ENCODE data around the gene HADHB. TPM values are rescaled to one million over a fixed set of nuclear protein-coding genes. Genes with fewer than 3 reads are reported as not detected.
A peak's percentile ranks its signal among the peaks of the same experiment; 100 is the strongest.

HADHB gene
- total and polyA plus RNA-seq, 10 of the 15 experiments (the other 5 are each of a cell fraction or from before 2014, with no cell fraction given), result 53.7 to 145 (median 85.5) TPM

DNA sequence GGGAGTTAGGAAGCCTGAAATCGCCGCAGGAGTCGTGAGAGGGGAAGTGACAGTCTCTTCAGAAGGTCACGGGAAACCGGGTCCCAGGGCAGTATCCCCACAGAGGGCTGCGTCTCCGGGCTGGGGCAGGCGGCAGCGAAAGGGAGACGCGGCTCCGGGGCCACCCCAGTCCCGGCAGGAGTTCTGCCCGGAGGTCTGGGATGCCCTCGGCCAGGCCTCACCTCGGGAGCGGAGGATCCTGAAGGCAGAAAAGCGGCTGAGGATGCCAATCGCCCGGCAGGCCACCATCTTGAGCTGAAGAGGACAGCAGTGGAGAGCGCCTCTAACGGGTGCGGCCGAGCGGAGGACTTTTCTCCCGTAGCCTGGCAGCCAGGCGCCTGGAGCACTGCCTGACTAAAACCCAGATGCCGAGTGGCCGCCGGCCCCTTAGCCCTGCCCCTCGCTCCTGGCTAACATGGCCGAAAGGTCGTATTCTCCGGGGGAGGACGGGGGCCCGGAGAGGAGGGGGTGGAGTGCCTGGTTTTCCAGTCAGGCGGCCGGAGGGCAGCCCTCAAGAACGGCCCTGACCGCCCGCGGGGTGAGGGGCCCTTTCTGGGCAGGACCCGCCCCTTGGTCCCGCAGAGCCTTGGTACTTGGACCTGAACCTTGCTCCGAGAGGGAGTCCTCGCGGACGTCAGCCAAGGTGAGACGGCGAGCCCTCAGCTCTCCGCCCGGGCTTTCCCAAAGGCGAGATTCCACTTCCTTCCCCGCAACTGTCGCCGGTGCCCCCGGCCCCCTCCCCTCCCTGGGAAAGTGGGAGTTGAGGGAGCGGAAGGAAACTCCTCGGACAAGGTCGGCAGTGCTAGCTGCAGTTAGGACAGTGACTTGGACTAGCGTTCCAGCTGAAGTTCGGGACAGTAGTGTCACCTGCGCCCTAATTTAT is at the start of gene HADHB, which contains the start of gene HADHA (continued):
- TF ChIP-seq, protein P1, sequence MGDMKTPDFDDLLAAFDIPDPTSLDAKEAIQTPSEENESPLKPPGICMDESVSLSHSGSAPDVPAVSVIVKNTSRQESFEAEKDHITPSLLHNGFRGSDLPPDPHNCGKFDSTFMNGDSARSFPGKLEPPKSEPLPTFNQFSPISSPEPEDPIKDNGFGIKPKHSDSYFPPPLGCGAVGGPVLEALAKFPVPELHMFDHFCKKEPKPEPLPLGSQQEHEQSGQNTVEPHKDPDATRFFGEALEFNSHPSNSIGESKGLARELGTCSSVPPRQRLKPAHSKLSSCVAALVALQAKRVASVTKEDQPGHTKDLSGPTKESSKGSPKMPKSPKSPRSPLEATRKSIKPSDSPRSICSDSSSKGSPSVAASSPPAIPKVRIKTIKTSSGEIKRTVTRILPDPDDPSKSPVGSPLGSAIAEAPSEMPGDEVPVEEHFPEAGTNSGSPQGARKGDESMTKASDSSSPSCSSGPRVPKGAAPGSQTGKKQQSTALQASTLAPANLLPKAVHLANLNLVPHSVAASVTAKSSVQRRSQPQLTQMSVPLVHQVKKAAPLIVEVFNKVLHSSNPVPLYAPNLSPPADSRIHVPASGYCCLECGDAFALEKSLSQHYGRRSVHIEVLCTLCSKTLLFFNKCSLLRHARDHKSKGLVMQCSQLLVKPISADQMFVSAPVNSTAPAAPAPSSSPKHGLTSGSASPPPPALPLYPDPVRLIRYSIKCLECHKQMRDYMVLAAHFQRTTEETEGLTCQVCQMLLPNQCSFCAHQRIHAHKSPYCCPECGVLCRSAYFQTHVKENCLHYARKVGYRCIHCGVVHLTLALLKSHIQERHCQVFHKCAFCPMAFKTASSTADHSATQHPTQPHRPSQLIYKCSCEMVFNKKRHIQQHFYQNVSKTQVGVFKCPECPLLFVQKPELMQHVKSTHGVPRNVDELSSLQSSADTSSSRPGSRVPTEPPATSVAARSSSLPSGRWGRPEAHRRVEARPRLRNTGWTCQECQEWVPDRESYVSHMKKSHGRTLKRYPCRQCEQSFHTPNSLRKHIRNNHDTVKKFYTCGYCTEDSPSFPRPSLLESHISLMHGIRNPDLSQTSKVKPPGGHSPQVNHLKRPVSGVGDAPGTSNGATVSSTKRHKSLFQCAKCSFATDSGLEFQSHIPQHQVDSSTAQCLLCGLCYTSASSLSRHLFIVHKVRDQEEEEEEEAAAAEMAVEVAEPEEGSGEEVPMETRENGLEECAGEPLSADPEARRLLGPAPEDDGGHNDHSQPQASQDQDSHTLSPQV (IDR thresholded peaks at IDR 0.05), result peak; percentile 99
- TF ChIP-seq SMAD5 (IDR thresholded peaks at IDR 0.05; ENCODE audit: low read depth) (0 out of 2 replicates have a peak, but pooled peaks have one; percentile 20), CEBPB (IDR thresholded peaks at IDR 0.05; ENCODE audit: borderline replicate concordance in 1 of 2, low read depth in 2 of 2, low read length in 2 of 2) (no peak), POLR2AphosphoS5 (IDR thresholded peaks at IDR 0.05; ENCODE audit: low read length) (peak; percentile 96), ZNF274 (IDR thresholded peaks at IDR 0.05; ENCODE audit: insufficient read depth, insufficient read length) (no peak), ZNF217 (IDR thresholded peaks at IDR 0.05) (no peak), MYC (IDR thresholded peaks at IDR 0.05; ENCODE audit: insufficient read depth, insufficient read length, insufficient replicate concordance, low read length, severe bottlenecking) (peak; percentile 89), CBX5 (IDR thresholded peaks at IDR 0.05; ENCODE audit: low read depth) (no peak), RBBP5 (conservative IDR thresholded peaks at IDR 0.05) (no peak), STAT3 (IDR thresholded peaks at IDR 0.05; ENCODE audit: low read depth, low read length) (no peak), NR2C2 (IDR thresholded peaks at IDR 0.05; ENCODE audit: borderline replicate concordance, control insufficient read depth, insufficient read length, low read depth) (no peak), SUPT20H (IDR thresholded peaks at IDR 0.05; ENCODE audit: borderline replicate concordance, control insufficient read depth, low read depth, low read length) (no peak)
- TF ChIP-seq, protein P2, sequence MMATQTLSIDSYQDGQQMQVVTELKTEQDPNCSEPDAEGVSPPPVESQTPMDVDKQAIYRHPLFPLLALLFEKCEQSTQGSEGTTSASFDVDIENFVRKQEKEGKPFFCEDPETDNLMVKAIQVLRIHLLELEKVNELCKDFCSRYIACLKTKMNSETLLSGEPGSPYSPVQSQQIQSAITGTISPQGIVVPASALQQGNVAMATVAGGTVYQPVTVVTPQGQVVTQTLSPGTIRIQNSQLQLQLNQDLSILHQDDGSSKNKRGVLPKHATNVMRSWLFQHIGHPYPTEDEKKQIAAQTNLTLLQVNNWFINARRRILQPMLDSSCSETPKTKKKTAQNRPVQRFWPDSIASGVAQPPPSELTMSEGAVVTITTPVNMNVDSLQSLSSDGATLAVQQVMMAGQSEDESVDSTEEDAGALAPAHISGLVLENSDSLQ (IDR thresholded peaks at IDR 0.05), result no peak; the same call in 1 of the 2 replicates
- TF ChIP-seq, protein P3, sequence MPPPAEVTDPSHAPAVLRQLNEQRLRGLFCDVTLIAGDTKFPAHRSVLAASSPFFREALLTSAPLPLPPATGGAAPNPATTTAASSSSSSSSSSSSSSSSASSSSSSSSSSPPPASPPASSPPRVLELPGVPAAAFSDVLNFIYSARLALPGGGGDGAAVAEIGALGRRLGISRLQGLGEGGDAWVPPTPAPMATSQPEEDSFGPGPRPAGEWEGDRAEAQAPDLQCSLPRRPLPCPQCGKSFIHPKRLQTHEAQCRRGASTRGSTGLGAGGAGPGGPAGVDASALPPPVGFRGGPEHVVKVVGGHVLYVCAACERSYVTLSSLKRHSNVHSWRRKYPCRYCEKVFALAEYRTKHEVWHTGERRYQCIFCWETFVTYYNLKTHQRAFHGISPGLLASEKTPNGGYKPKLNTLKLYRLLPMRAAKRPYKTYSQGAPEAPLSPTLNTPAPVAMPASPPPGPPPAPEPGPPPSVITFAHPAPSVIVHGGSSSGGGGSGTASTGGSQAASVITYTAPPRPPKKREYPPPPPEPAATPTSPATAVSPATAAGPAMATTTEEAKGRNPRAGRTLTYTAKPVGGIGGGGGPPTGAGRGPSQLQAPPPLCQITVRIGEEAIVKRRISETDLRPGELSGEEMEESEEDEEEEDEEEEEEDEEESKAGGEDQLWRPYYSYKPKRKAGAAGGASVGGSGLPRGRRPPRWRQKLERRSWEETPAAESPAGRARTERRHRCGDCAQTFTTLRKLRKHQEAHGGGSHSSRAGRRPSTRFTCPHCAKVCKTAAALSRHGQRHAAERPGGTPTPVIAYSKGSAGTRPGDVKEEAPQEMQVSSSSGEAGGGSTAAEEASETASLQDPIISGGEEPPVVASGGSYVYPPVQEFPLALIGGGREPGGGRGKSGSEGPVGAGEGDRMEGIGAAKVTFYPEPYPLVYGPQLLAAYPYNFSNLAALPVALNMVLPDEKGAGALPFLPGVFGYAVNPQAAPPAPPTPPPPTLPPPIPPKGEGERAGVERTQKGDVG (CRISPR knock-in tag; IDR thresholded peaks at IDR 0.05), result no peak
- TF ChIP-seq, protein P4, sequence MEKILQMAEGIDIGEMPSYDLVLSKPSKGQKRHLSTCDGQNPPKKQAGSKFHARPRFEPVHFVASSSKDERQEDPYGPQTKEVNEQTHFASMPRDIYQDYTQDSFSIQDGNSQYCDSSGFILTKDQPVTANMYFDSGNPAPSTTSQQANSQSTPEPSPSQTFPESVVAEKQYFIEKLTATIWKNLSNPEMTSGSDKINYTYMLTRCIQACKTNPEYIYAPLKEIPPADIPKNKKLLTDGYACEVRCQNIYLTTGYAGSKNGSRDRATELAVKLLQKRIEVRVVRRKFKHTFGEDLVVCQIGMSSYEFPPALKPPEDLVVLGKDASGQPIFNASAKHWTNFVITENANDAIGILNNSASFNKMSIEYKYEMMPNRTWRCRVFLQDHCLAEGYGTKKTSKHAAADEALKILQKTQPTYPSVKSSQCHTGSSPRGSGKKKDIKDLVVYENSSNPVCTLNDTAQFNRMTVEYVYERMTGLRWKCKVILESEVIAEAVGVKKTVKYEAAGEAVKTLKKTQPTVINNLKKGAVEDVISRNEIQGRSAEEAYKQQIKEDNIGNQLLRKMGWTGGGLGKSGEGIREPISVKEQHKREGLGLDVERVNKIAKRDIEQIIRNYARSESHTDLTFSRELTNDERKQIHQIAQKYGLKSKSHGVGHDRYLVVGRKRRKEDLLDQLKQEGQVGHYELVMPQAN (conservative IDR thresholded peaks at IDR 0.05), result peak; percentile 41; the same call in 1 of the 2 replicates
